GM19452 (cell line): Measurements from ENCODE around the gene ANKFN1.

Experiments used
- ATAC-seq: cut with Tn5 transposase; IDR thresholded peaks from one replicate; pipeline ENCODE4 v1.9.1; 2021; ENCODE audit not compliant: unreplicated experiment

The ANKFN1 gene

GRCh38 chr17:56425483-56425882, 272.2 kb downstream of the ANKFN1 start:
- ATAC-seq, result no peak

GRCh38 chr17:56426901-56427300, 273.6 kb downstream of the ANKFN1 start:
- no peak for ATAC-seq

GRCh38 chr17:56431736-56432135, 278.5 kb downstream of the ANKFN1 start:
- ATAC-seq, result no peak

- ATAC-seq, result no peak
Measured at GRCh38 chr17:56432443-56432842, 279.2 kb downstream of the ANKFN1 start.

DNA sequence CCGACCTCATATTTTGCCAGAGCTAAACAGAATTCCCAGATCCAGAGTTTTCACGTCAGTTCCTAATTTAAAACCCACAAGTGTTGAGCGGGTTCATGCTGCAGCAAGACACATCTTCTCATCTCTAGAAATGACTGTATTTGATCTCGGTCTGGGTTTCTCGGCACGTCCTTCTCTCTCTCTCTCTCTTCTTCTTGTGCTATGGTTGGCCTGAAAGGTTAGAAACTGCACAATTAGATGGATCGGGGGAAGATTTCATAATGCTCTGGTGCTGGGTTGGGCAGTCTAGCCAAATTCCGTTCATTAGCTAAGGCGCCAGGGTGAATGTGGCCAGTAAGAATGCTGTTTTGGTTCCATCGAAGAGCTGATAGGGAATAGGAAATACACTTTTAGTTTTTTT, 281.3 kb downstream of the ANKFN1 start:
- ATAC-seq, result no peak

DNA sequence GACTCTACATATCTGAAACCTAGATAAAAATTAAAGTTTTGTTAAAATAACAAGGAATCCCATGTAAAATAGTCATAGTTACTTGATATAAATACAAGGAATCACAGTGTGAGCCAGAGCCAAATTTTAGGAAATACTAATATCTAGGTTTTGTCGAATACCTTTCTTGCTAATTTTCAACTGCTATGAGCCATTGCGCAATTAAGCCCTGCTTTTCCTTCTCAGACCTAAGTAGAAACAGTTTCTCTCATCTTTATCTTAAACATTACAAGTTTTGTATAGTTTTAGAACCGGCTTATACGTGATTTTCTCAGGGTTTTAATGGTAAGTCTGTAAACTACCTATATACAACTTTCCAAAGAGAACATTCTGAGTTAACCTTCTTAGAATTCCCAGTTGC, 282.9 kb downstream of the ANKFN1 start:
- no peak for ATAC-seq

DNA sequence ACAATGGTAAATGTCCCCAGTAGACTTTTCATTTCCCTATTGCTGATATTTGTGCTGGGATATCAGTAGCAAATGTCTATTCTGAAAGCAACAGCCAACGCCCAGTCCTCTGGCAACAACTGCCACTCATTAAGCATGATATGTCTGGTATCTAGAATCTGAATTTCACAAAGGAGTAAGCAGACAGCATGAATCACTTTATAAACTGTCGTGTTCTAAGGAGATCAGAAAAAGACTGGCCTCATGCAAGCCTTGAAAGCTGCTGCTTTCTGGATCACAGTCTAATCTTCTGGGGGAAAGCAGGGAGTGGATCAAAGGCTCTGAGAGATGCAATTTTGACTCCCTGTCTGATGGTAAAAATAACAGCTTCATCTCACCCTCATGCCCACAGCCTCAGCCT, 287.1 kb downstream of the ANKFN1 start:
- ATAC-seq, result no peak

- no peak for ATAC-seq
Measured at GRCh38 chr17:56441308-56441707, 288.0 kb downstream of the ANKFN1 start.

GRCh38 chr17:56445692-56446411, 292.6 kb downstream of the ANKFN1 start:
- ATAC-seq, result no peak

DNA sequence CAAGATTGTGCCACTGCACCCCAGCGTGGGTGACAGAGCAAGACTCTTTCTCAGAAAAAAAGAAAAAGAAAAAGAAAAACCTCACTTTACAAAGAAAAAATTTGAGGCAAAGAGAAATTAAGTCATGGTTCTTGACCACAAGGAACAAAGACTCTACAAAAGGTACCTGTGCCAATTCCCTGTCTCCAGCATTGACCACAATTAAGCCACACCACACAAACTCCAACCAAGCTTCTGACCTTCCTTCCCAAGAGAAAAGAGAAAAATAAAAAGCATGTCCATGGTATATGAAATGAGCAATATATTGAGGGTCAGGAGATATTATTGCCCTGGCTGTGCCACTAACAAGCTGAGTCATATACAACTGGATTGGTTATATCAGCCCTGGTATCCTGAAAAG, 293.9 kb downstream of the ANKFN1 start:
- ATAC-seq, result no peak

DNA sequence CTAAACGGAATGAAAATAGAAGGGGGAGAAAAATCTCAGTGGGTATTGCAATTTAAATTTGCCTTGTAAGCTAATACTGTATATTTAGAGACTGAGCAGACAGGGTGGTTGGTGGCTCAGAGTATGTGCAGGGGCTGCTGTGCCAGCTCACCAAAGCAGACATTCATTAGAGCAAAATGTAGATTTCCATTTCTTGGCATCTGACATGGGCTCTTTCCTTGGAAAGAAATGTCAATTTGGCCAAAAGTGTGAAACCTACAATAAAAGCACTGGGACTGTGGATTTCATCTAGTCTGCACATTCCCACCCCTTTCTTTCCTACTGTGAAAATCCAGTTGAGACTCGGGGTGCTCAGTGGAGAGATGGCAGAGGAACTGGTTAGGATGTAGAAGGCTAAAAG, 295.1 kb downstream of the ANKFN1 start:
- no peak for ATAC-seq

GRCh38 chr17:56449176-56449575, 295.9 kb downstream of the ANKFN1 start:
- ATAC-seq, result no peak

GRCh38 chr17:56451629-56452028, 298.4 kb downstream of the ANKFN1 start:
- no peak for ATAC-seq

DNA sequence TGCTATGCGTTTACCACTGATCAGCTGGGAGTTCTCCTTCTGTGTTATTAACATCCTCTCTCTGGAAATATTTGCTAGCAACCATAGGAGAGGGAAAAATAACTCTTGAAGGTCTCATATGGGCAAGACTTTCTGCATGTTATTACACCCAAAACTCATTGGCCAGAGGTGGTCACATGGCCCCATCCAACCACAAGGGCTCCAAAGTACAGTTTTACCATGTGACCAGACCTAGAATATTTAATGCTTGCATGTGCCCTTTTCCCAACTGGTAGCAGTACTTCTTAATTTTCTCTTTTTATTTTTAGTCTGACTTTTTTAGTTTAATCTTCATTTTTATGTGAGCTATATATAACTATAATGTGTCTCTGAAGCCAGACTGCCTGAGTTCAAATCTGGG, 299.2 kb downstream of the ANKFN1 start:
- ATAC-seq, result no peak

DNA sequence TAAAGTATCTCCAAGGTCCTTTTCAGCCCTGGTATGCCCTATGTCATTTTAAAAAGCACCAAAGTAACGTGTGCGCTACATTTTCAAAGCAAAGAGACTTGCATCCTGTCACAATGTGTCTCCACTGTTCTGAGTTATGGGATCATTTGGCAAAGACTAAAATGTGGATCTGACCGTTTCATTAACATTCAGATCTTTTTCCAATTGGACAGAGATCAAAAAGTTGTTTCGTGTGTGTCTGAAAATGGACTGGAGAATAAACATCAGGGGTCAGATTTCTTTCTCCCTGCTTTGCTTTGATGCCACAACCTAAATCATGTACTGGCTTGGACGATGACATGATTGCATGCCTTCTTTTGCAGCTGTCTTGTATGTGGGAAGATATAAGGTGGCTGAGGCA, 304.2 kb downstream of the ANKFN1 start:
- no peak for ATAC-seq

DNA sequence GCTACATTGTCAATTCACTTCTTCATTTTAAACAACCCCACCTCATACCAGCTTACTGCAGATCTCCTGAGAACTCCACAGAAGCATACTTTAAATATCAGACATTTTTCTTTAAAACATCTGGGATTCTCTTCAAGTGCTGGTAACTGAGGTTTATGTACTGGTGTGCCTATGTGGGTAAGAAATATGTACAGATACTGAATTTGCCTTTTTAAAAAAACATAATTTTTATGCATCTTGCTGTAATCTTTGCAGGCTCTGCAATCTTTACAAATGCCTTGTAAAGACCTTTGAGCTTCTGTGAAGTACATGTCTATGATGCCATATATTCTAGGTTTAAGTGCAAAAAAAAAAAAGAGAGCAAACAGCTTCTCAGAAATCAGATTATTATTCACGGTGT, 312.6 kb downstream of the ANKFN1 start:
- no peak for ATAC-seq

DNA sequence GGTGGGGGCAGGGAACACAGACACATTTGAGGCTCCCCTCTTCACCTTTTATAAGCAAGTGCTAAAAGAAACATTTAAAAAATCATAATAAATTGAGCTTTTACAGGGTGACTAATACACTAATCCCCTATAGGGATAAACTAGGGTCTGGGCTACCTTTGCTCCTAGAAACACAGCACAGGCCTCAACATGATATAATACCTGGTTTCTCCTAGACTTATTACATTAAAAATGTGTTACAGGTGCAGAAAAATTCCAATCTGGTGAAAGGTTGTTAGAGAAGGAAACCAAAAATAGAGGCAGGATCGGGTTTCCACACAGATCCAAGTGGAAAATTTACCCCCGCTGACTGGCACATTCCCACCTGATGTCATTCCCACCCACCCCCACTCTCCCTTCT, 315.6 kb downstream of the ANKFN1 start:
- ATAC-seq, result no peak

GRCh38 chr17:56471696-56472095, 318.4 kb downstream of the ANKFN1 start:
- ATAC-seq, result no peak

DNA sequence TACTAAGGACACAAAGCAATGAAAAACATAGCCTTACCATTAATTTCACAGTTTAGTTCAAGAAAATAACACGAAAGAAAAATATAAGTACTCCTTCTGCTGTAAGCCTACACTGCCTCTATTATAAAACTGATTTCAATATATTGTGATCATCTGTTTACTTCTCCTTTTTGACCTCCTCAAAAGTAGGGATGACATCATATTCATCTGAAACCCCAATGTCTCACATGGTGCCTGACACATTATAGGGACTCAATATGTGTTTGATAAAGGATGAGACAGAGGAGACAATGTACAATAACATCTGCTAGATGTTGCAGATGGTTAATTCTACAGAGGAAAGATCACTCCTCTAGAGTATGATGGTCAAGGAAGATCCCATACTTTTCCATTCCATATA, 321.8 kb downstream of the ANKFN1 start:
- ATAC-seq, result no peak

GRCh38 chr17:56478836-56479447, 325.7 kb downstream of the ANKFN1 start:
- ATAC-seq, result no peak

GRCh38 chr17:56480501-56480900, 327.2 kb downstream of the ANKFN1 start:
- ATAC-seq, result no peak

- ATAC-seq, result no peak
Measured at GRCh38 chr17:56481659-56482058, 328.4 kb downstream of the ANKFN1 start.

DNA sequence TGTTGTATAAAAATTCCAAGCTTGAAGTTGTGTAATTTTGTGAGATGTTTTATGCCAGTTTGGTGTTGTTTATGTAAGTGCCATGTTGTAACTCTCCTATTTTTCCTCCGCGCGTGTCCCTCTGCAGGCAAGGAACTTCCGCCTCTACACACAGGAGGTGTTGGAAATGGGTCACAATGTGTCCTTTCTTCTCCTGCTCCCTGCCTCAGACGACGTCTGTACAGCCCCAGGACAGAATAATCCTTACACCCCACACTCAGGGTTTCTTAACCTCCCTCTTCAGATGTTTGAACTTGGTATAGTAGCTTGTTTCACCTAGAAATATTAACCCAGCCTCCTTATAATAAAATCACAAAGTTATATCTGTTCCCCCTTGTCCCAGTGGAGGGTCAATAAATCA, 329.0 kb downstream of the ANKFN1 start:
- ATAC-seq, result no peak
